ENCODE measurements around the gene KCND3. TPM values are rescaled to one million over a fixed set of nuclear protein-coding genes. Genes with fewer than 3 reads are reported as not detected.

Gene KCND3
- total and polyA plus RNA-seq, 2 donors (not counting 3 experiments of a cell fraction or from before 2014, with no cell fraction given): 0.03 TPM; not detected in 1

DNA sequence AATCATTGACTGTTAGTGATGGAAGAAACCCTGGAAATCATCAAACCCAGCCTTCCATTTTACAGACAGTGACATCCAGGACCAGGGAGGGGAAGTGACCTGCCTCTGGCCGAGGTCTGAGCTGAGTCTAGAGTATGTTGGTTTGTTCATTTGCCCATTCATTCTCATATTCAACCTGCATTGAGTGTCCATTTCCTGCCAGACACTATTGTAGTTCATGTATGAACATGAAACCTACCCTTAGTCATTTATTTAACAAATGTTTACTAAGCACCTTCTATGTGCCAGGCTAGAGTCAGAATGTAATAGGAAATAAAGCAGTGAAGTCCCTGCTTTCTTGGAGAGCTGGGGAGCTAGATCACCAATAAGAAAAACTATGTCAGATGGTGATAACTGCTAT, 51.3 kb downstream of the KCND3 start:
- Histone ChIP-seq H3K36me3 (ENCODE audit: control insufficient read depth in 2 of 2, extremely low read depth in 1 of 2, insufficient read depth in 2 of 2, low read length in 2 of 2) (no peaks in the 10 kb centered on the region), H4K20me1 (replicated peaks; ENCODE audit: control insufficient read depth, extremely low read depth, insufficient read depth, low read length) (no peaks in the 10 kb centered on the region), H3K9me1 (replicated peaks; ENCODE audit: control insufficient read depth, extremely low read depth, insufficient read depth, low read length) (no peaks in the 10 kb centered on the region), H3K79me2 (ENCODE audit: control insufficient read depth, insufficient read depth, low read length) (no peaks in the 10 kb centered on the region), H3K9me3 (replicated peaks; ENCODE audit: control insufficient read depth, insufficient read depth, low read length) (no peaks in the 10 kb centered on the region), H3K27ac (ENCODE audit: insufficient read depth, low read depth, low read length) (no peak overlapping the region), H3K4me1 (ENCODE audit: control insufficient read depth, extremely low read depth, insufficient read depth, low read length) (no peaks in the 10 kb centered on the region), H3K4me3 (replicated peaks in 1 of 3; ENCODE audit: insufficient read depth in 1 of 3, low read depth in 1 of 3, low read length in 3 of 3) (no peak overlapping the region), H2AFZ (ENCODE audit: low read depth, low read length) (no peak overlapping the region), H3K4me2 (ENCODE audit: insufficient read depth, low read length) (no peak overlapping the region), H3K9ac (replicated peaks; ENCODE audit: extremely low read depth, insufficient read depth, low read length) (no peak overlapping the region), H3K27me3 (ENCODE audit: control insufficient read depth in 2 of 2, insufficient read depth in 2 of 2, low read length in 2 of 2) (no peaks in the 10 kb centered on the region)
- dilution Hi-C loops (cut with MboI; ENCODE audit: extremely low pct_ligation_motif_present, low sequenced_read_pairs) (no loop called here), intact Hi-C loops (cut with micrococcal nuclease) (no loop called here)
- ChIA-PET CTCF (no interaction called here), POLR2A (no interaction called here)
- DNase-seq (ENCODE audit: low read depth, low spot score) (no peak), FAIRE-seq (no peak)
- BruUV-seq (replicated peaks): no TSS peak
- TF ChIP-seq FOS (IDR thresholded peaks at IDR 0.05; ENCODE audit: borderline replicate concordance, insufficient read depth, low read length) (no peak), JUN (IDR thresholded peaks at IDR 0.05; ENCODE audit: borderline replicate concordance, insufficient read depth, insufficient read length, low read depth) (no peak), EZH2 (IDR thresholded peaks at IDR 0.05; ENCODE audit: borderline replicate concordance, low read depth, low read length, severe bottlenecking) (no peak), POLR2AphosphoS5 (IDR thresholded peaks at IDR 0.05; ENCODE audit: insufficient read depth, low read depth, low read length) (no peak), GATA2 (IDR thresholded peaks at IDR 0.05; ENCODE audit: insufficient read depth, insufficient read length, low read depth, low read length) (no peak), POLR2A (IDR thresholded peaks at IDR 0.05; ENCODE audit: low read depth, low read length) (no peak)
- TF ChIP-seq, protein P1, sequence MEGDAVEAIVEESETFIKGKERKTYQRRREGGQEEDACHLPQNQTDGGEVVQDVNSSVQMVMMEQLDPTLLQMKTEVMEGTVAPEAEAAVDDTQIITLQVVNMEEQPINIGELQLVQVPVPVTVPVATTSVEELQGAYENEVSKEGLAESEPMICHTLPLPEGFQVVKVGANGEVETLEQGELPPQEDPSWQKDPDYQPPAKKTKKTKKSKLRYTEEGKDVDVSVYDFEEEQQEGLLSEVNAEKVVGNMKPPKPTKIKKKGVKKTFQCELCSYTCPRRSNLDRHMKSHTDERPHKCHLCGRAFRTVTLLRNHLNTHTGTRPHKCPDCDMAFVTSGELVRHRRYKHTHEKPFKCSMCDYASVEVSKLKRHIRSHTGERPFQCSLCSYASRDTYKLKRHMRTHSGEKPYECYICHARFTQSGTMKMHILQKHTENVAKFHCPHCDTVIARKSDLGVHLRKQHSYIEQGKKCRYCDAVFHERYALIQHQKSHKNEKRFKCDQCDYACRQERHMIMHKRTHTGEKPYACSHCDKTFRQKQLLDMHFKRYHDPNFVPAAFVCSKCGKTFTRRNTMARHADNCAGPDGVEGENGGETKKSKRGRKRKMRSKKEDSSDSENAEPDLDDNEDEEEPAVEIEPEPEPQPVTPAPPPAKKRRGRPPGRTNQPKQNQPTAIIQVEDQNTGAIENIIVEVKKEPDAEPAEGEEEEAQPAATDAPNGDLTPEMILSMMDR (IDR thresholded peaks at IDR 0.05; ENCODE audit: extremely low read depth in 1 of 2, insufficient read depth in 1 of 2, low read depth in 1 of 2, low read length in 2 of 2): no peak
- TF ChIP-seq, protein P2, sequence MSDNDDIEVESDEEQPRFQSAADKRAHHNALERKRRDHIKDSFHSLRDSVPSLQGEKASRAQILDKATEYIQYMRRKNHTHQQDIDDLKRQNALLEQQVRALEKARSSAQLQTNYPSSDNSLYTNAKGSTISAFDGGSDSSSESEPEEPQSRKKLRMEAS (IDR thresholded peaks at IDR 0.05; ENCODE audit: insufficient read depth, insufficient read length): no peak

All from endothelial cell of umbilical vein (primary cell).